ENCODE measurements around the gene CSNK1G2. TPM values are rescaled to one million over a fixed set of nuclear protein-coding genes. Genes with fewer than 3 reads are reported as not detected.

The CSNK1G2 gene
- total and polyA plus RNA-seq, 2 of the 13 experiments (the other 11 are each of a cell fraction or from before 2014, with no cell fraction given) = 53.8 to 72.5 TPM

- 0 out of 2 replicates have a peak, but pooled peaks have one; percentile 52 for TF ChIP-seq PRDM10 (CRISPR knock-in tag; IDR thresholded peaks at IDR 0.05; ENCODE audit: low read depth)
- TF ChIP-seq ZNF34 (CRISPR knock-in tag; IDR thresholded peaks at IDR 0.05; ENCODE audit: borderline replicate concordance) = peak; percentile 56; the same call in 1 of the 2 replicates
- TF ChIP-seq ZNF556 (CRISPR knock-in tag; IDR thresholded peaks at IDR 0.05; ENCODE audit: borderline replicate concordance) = no peak
- no peak for TF ChIP-seq ZBTB34 (CRISPR knock-in tag; IDR thresholded peaks at IDR 0.05)
- TF ChIP-seq SCMH1 (CRISPR knock-in tag; IDR thresholded peaks at IDR 0.05; ENCODE audit: borderline replicate concordance) = no peak
- no peak for TF ChIP-seq ZBTB7B (CRISPR knock-in tag; IDR thresholded peaks at IDR 0.05)
- no peak; the same call in 1 of the 2 replicates for TF ChIP-seq ZNF772 (CRISPR knock-in tag; IDR thresholded peaks at IDR 0.05)
- TF ChIP-seq ZBTB44 (CRISPR knock-in tag; IDR thresholded peaks at IDR 0.05) = no peak
- TF ChIP-seq HNRNPUL1 (IDR thresholded peaks at IDR 0.05; ENCODE audit: low read depth, low read length) = no peak
- TF ChIP-seq ZNF264 (CRISPR knock-in tag; IDR thresholded peaks at IDR 0.05) = no peak
- TF ChIP-seq RBM22 (optimal IDR thresholded peaks at IDR 0.05; ENCODE audit: low read length) = no peak
- no peak for TF ChIP-seq SMARCE1 (IDR thresholded peaks at IDR 0.05; ENCODE audit: borderline replicate concordance)
- no peak for TF ChIP-seq CHD4 (IDR thresholded peaks at IDR 0.05; ENCODE audit: borderline replicate concordance, low read length)
- TF ChIP-seq HBP1 (CRISPR knock-in tag; IDR thresholded peaks at IDR 0.05; ENCODE audit: low read depth) = peak; percentile 50; the same call in 1 of the 2 replicates
- TF ChIP-seq ZBTB43 (CRISPR knock-in tag; conservative IDR thresholded peaks at IDR 0.05) = no peak
- TF ChIP-seq ZSCAN9 (CRISPR knock-in tag; IDR thresholded peaks at IDR 0.05; ENCODE audit: borderline replicate concordance) = no peak; the same call in 1 of the 2 replicates
- TF ChIP-seq ZFP36 (IDR thresholded peaks at IDR 0.05; ENCODE audit: borderline replicate concordance, low read depth, low read length, partially characterized antibody) = no peak
- 0 out of 2 replicates have a peak, but pooled peaks have one; percentile 31 for TF ChIP-seq BCL6 (CRISPR knock-in tag; IDR thresholded peaks at IDR 0.05)
Observed at GRCh38 chr19:1942078-1942933, 1.3 kb downstream of the CSNK1G2 start (continued).
